Type B pancreatic cell (in vitro differentiated cells): ENCODE data around the gene EML5. TPM values are rescaled to one million over a fixed set of nuclear protein-coding genes. Genes with fewer than 3 reads are reported as not detected.

Experiments
- DNase-seq: peaks from one replicate; pipeline ENCODE4 v3.0.0; 2021; ENCODE audit warnings: mixed read lengths; ENCODE audit not compliant: unreplicated experiment; ENCODE audit errors: extremely low spot score
- H3K27ac Mint-ChIP-seq: 2 replicates; pipeline ENCODE4 v1.8.0; 2021; ENCODE audit warnings: mild to moderate bottlenecking, mixed read lengths
- H3K27me3 Mint-ChIP-seq: 2 replicates; pipeline ENCODE4 v1.8.0; 2021; ENCODE audit warnings: mixed read lengths
- H3K36me3 Mint-ChIP-seq: 2 replicates; pipeline ENCODE4 v1.8.0; 2021; ENCODE audit warnings: mixed read lengths
- H3K4me1 Mint-ChIP-seq: one replicate; pipeline ENCODE4 v1.8.0; 2021; ENCODE audit warnings: mixed read lengths; ENCODE audit not compliant: unreplicated experiment
- H3K4me3 Mint-ChIP-seq: 2 replicates; pipeline ENCODE4 v1.8.0; 2021; ENCODE audit warnings: mild to moderate bottlenecking, mixed read lengths
- H3K9me3 Mint-ChIP-seq: 2 replicates; pipeline ENCODE4 v1.8.0; 2021; ENCODE audit warnings: mixed read lengths
- CTCF ChIP-seq: fragments of 200-600 bp; sonication (generic); conservative IDR thresholded peaks from 2 replicates; pipeline ENCODE4 v1.5.0; 2021; ENCODE audit warnings: antibody characterized with exemption, mild to moderate bottlenecking
- total RNA-seq: library from RNA; stranded (reverse); gene quantifications from 2 replicates; pipeline ENCODE4 v1.2.1, GENCODE V29; 2021; ENCODE audit warnings: low replicate concordance

The EML5 gene
- total RNA-seq, 1 donor from 2014 or later, result 3.0 TPM

DNA sequence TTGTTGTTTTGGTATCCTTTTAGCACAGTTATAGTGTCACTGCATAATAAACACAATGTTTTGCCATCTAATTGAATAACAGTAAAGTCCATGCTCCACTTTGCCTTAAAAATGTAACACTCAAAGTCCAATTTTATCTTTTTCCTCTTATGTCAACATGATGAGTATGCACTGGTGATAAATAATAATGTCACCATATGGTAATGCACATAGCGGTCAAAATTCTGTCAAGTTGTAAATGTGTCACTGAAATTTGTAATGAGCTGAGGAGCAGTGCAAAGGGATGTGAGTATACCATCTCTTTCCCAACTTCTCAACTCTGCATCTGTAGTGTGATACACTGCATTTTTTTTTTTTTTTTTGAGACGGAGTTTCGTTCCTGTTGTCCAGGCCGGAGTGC lies 65.7 kb downstream of the EML5 start:
- H3K9me3 Mint-ChIP-seq, result no peaks in the 10 kb centered on the region
- no peak for DNase-seq
- H3K27ac Mint-ChIP-seq, result no peak overlapping the region
- no peak for TF ChIP-seq CTCF
- no peaks in the 10 kb centered on the region for H3K4me1 Mint-ChIP-seq
- no peaks in the 10 kb centered on the region for H3K36me3 Mint-ChIP-seq
- no peak overlapping the region for H3K4me3 Mint-ChIP-seq
- no peaks in the 10 kb centered on the region for H3K27me3 Mint-ChIP-seq

DNA sequence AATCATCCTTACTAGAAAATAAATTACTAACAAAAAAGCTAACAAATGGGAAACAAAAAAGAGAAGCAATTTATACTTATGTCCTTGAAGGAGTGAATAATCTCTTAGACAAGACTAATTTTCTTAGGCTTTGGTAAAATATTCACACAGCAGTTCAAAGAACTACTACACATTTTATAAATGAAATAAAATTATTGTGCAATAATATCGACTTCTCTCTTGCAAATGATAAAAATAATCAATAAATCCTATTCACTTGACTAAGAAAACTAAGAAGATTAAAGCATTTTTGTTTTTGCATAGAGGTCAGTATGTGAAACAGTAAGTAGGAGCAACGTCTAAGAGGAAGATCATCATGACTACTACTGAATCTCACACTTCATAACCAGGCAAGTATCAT lies 82.0 kb downstream of the EML5 start:
- no peak for TF ChIP-seq CTCF
- DNase-seq, result no peak
- no peaks in the 10 kb centered on the region for H3K27me3 Mint-ChIP-seq
- no peak overlapping the region for H3K27ac Mint-ChIP-seq
- no peaks in the 10 kb centered on the region for H3K9me3 Mint-ChIP-seq
- H3K4me1 Mint-ChIP-seq, result no peaks in the 10 kb centered on the region
- H3K4me3 Mint-ChIP-seq, result no peak overlapping the region
- no peaks in the 10 kb centered on the region for H3K36me3 Mint-ChIP-seq

DNA sequence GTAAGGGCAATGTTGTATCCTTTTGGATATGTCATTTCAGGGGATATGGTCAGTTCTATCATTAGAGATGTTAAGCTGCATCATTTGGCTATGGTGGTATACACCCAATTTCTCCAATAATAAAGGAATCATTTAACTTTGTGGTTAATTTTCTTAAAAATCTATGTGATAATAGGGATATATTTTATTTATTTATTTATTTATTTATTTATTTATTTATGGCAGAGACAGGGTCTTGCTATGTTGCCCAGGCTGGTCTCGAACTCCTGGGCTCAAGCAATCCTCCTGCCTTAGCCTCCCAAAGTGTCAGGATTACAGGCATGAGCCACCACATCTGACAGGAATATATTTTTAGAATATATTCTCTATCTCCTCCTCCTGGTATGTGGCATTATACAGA lies 85.7 kb downstream of the EML5 start:
- H3K4me3 Mint-ChIP-seq, result no peak overlapping the region
- H3K27me3 Mint-ChIP-seq, result no peaks in the 10 kb centered on the region
- DNase-seq, result no peak
- H3K4me1 Mint-ChIP-seq, result no peaks in the 10 kb centered on the region
- no peak for TF ChIP-seq CTCF
- no peak overlapping the region for H3K27ac Mint-ChIP-seq
- no peaks in the 10 kb centered on the region for H3K36me3 Mint-ChIP-seq
- no peaks in the 10 kb centered on the region for H3K9me3 Mint-ChIP-seq

GRCh38 chr14:88706425-88706824 lies 86.3 kb downstream of the EML5 start:
- H3K4me3 Mint-ChIP-seq, result no peak overlapping the region
- no peaks in the 10 kb centered on the region for H3K9me3 Mint-ChIP-seq
- H3K27ac Mint-ChIP-seq, result no peak overlapping the region
- no peaks in the 10 kb centered on the region for H3K36me3 Mint-ChIP-seq
- no peak for DNase-seq
- no peaks in the 10 kb centered on the region for H3K4me1 Mint-ChIP-seq
- no peak for TF ChIP-seq CTCF
- no peaks in the 10 kb centered on the region for H3K27me3 Mint-ChIP-seq

DNA sequence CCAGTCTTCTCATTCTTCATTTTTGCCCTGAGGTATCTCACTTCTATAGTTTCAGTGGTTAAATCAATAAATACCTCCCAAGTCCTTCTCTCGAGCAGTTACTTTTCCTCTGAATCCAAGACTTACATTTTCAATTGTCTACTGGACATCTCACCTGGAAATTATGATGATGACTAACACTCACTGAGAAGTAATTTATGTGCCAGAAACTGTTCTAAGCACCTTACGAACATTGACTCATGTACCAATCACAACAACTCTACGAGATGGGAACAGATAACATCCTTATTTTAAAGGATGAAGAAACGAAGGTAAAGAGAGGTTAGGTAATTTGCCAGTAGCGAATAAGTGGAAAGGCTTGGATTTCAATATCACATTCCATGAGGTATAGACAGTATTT lies 94.1 kb downstream of the EML5 start:
- Mint-ChIP-seq H3K27ac (no peak overlapping the region), H3K9me3 (no peaks in the 10 kb centered on the region), H3K4me3 (no peak overlapping the region), H3K27me3 (no peaks in the 10 kb centered on the region), H3K4me1 (no peaks in the 10 kb centered on the region), H3K36me3 (no peaks in the 10 kb centered on the region)
- no peak for DNase-seq
- no peak for TF ChIP-seq CTCF

DNA sequence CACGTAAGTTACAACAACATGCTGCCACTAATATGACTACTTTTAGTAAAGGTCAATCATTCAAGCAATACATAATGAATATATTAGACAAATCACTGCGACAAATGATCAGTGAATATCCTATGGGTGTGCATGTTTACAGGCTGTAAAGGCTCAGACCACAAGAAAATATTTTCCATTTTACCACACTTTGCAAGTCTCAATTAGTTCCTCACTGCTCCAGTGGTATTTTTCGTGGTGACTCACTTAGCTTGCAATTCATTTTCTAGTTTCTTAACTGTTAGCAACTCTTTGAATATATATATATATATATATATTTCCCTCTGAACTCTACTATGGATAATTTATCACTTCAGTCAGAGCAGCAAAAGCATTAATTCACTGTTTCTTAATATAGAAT lies 96.9 kb downstream of the EML5 start:
- no peak overlapping the region for H3K27ac Mint-ChIP-seq
- no peaks in the 10 kb centered on the region for H3K9me3 Mint-ChIP-seq
- H3K4me3 Mint-ChIP-seq, result no peak overlapping the region
- no peak for TF ChIP-seq CTCF
- DNase-seq, result no peak
- no peaks in the 10 kb centered on the region for H3K27me3 Mint-ChIP-seq
- H3K36me3 Mint-ChIP-seq, result no peaks in the 10 kb centered on the region
- no peaks in the 10 kb centered on the region for H3K4me1 Mint-ChIP-seq
